HG03196 (cell line): ENCODE data around the gene UNC45A.
"Not testable (repeated sequence)": the region's sequence is repeated elsewhere in the genome, so short reads cannot be mapped to it uniquely, and the experiment has no call there.

Experiments used
- ATAC-seq: cut with Tn5 transposase; IDR thresholded peaks from one replicate; pipeline ENCODE4 v1.9.1; 2021; ENCODE audit not compliant: unreplicated experiment

Gene UNC45A, protein sequence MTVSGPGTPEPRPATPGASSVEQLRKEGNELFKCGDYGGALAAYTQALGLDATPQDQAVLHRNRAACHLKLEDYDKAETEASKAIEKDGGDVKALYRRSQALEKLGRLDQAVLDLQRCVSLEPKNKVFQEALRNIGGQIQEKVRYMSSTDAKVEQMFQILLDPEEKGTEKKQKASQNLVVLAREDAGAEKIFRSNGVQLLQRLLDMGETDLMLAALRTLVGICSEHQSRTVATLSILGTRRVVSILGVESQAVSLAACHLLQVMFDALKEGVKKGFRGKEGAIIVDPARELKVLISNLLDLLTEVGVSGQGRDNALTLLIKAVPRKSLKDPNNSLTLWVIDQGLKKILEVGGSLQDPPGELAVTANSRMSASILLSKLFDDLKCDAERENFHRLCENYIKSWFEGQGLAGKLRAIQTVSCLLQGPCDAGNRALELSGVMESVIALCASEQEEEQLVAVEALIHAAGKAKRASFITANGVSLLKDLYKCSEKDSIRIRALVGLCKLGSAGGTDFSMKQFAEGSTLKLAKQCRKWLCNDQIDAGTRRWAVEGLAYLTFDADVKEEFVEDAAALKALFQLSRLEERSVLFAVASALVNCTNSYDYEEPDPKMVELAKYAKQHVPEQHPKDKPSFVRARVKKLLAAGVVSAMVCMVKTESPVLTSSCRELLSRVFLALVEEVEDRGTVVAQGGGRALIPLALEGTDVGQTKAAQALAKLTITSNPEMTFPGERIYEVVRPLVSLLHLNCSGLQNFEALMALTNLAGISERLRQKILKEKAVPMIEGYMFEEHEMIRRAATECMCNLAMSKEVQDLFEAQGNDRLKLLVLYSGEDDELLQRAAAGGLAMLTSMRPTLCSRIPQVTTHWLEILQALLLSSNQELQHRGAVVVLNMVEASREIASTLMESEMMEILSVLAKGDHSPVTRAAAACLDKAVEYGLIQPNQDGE

DNA sequence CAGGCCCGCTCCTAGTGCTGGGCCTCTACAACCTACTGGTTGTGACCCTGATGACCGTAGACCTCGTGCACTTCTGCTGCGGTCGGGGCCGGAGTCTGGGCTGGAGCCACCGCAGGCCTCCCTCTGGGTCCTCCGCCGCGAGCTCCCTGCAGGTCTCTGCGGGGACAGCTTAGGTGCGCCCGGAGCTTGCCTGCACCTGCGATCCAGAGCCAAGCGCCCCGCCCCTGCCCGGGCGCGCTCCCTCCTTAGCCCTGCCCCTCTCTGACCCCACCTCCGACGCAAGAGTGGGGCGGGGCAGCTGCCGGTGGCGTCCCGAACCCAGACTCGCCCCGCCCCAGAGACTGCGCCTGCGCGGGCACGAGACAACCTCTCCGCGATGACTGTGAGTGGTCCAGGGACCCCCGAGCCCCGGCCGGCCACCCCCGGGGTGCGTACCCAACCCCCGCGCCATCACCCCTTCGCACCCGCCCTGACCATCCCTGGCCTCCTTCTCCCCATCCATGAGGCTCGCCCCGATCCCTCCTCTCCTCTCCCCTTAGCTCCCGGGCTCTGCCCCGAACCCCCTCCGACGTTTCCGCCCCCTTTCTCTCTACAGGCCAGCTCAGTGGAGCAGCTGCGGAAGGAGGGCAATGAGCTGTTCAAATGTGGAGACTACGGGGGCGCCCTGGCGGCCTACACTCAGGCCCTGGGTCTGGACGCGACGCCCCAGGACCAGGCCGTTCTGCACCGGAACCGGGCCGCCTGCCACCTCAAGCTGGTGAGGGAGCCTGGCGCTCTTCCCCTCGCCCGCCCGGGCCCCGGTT lies at the start of gene UNC45A:
TSS of gene UNC45A (plus strand) at position 337 of the 803 bp plus-strand sequence. CDS start at position 377, 40 bp downstream.
- peak; percentile 60 for ATAC-seq

DNA sequence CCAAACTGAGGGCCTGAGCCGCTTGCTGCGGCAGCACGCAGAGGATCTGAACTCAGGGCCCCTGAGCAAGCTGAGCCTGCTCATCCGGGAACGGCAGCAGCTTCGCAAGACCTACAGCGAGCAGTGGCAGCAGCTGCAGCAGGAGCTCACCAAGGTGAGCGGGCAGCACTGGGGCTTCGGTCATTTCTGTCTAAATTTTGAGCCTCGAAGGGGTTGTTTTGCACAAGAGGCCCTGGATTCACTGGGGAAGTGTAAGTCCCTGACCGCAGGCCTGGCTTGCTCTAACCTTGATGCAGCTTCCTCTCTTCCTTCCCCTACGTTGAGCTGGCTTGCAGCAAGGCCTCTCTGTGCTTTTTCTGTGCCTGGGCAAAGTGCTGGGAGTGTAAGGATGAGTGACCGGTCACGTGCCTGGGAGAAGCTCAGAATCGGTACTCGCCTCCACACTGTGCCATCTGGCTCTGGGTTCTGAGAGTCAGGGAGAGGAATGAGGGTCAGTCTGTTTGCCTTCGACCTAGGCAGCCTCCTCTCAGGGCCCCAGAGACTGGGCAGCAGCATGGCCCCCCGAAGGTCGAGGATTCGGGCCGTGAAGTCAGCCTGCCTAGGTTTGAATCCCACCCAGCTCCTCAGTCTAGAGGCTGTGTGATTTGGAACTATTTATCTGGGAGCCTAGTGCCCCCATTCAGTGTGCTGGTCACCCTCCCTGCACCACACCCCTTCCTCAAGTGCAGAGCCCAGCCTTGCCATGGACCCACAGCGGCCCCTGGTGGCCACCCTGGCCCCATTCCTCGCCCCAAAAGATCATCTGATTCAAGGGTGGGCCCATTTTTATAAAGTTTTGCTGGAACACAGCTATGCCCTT lies 49.4 kb upstream of the UNC45A start:
- ATAC-seq: no peak

DNA sequence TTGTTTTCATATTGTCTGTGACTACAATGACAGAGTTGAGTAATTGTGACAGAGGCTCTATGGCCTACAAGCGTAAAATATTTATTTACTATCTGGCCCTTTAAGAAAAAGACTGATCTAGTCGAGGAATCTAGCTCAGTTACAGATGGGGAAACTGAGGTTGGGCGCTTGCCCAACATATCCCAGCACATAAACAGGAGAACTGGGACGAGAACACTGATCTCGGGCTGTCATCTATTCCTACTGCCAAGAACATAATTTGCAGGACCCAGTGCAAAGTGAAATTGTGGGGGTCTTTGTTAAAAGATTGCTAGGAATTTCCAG lies 48.8 kb upstream of the UNC45A start:
- no peak for ATAC-seq

DNA sequence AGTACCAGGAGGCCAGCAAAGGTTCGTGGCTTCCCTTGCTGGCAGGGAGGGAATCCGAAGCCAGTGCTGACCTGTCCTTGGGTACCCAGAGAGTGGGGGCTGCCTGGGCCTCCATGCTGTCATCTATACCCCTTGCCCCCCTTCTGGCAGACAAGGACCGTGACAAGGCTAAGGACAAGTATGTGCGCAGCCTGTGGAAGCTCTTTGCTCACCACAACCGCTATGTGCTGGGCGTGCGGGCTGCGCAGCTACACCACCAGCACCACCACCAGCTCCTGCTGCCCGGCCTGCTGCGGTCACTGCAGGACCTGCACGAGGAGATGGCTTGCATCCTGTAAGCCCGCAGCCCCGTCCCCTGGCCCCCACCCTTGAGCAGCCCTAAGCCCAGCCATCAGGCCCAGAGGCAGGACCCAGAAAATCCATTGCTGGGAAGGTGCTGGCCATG lies 48.0 kb upstream of the UNC45A start:
- ATAC-seq: no peak

DNA sequence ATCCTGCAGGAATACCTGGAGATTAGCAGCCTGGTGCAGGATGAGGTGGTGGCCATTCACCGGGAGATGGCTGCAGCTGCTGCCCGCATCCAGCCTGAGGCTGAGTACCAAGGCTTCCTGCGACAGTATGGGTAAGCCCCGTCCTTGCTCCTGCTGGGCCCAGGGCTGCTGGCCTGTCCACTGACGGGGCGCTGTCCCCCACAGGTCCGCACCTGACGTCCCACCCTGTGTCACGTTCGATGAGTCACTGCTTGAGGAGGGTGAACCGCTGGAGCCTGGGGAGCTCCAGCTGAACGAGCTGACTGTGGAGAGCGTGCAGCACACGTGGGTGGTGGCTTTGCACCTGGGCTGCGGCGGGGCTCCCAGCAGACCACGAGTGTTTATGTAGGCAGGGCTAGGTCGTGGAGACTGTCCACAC lies 45.8 kb upstream of the UNC45A start:
- ATAC-seq: no peak

DNA sequence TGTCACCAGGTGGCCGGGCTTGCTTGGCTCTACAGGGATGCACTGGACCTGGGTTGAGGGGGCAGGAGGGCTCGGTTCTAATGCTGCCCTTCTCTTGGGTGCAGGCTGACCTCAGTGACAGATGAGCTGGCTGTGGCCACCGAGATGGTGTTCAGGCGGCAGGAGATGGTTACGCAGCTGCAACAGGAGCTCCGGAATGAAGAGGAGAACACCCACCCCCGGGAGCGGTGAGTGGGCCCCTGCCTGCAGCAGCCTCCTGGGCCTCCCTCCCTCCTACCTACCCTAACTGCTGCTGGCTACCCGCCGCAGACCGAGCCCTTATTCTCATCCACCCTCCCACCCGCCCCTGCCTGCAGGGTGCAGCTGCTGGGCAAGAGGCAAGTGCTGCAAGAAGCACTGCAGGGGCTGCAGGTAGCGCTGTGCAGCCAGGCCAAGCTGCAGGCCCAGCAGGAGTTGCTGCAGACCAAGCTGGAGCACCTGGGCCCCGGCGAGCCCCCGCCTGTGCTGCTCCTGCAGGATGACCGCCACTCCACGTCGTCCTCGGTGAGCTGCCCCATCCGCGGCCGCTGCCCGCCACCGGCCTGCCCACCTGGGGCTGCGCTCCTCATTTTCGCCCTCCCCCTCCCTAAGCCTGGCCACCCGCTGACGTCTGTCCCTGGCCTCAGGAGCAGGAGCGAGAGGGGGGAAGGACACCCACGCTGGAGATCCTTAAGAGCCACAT lies 45.2 kb upstream of the UNC45A start:
- ATAC-seq: no peak

DNA sequence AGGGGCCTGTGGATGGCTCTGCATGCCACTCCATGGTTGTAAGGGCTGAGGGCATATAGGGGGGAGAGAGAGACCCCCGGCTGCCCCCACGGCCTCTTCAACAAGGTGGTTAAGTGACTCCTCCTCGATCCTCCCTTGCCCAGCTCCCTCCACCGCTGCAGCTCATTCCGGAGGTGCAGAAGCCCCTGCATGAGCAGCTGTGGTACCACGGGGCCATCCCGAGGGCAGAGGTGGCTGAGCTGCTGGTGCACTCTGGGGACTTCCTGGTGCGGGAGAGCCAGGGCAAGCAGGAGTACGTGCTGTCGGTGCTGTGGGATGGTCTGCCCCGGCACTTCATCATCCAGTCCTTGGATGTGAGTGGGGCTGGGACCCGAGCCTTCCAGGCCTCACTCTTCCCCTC lies 44.2 kb upstream of the UNC45A start:
- ATAC-seq: no peak

DNA sequence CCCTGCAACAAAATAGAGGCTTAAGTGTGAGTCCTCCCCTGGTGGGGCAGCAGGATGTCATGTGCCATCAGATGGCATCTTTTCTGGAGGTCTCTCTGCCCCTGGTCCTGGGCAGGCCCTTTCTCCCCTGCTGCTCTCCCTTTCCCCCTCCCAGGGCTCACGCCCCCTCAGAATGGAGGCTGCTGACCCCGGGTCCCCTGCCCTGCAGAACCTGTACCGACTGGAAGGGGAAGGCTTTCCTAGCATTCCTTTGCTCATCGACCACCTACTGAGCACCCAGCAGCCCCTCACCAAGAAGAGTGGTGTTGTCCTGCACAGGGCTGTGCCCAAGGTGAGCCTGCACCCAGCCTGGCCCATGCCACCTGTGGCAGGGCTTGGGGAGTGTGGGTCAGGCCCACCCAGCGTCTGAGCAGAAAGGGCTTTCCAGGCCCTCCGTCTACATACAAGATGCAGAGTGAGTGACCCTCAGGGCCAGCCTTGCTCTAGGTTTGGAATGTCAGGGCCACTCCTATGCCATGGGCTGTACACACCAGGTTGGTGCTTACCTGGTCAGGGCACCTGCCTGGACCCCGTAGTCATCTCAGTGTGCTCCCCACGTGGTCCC lies 43.6 kb upstream of the UNC45A start:
- ATAC-seq: no peak

DNA sequence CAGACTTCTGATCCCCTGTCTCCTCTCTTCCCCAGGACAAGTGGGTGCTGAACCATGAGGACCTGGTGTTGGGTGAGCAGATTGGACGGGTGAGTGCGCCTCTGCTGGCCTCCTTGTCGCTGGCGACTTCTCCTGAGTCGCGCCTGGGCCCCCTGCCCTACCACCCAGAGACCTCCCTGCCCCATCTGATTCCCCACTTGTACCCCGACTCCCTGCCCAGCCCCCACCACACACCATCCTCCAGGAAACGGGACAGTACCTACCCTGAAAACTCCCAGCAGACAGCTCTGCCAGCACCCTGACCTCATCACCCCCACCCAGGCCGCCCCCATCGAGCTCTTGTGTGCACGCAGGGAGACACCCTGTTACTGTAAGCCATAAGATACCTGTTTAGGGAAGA lies 43.1 kb upstream of the UNC45A start:
- ATAC-seq: no peak

DNA sequence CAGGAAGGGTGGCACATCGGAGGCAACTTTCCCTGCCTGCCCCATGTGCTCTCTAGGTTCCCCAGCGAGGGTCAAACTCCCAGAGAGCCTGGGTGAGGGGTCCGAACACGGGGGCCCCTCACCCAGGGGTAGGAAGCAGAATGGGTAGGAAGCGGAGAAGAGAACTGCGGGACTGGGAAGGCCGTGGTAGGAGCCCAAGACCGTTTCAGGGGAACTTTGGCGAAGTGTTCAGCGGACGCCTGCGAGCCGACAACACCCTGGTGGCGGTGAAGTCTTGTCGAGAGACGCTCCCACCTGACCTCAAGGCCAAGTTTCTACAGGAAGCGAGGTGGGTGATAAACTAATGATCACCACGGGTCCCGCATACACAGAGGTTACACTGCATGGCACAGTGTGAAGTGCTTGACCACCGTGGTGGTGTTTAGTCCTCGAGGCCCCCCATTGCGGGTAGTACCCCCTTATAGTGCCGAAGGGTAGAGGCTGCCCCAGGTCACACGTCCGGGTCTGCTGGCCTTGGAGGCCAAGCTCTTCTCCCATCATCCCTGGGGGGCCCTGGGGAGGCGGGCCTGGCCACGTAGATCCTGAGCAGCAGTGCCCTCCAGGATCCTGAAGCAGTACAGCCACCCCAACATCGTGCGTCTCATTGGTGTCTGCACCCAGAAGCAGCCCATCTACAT lies 42.4 kb upstream of the UNC45A start:
- no peak for ATAC-seq

DNA sequence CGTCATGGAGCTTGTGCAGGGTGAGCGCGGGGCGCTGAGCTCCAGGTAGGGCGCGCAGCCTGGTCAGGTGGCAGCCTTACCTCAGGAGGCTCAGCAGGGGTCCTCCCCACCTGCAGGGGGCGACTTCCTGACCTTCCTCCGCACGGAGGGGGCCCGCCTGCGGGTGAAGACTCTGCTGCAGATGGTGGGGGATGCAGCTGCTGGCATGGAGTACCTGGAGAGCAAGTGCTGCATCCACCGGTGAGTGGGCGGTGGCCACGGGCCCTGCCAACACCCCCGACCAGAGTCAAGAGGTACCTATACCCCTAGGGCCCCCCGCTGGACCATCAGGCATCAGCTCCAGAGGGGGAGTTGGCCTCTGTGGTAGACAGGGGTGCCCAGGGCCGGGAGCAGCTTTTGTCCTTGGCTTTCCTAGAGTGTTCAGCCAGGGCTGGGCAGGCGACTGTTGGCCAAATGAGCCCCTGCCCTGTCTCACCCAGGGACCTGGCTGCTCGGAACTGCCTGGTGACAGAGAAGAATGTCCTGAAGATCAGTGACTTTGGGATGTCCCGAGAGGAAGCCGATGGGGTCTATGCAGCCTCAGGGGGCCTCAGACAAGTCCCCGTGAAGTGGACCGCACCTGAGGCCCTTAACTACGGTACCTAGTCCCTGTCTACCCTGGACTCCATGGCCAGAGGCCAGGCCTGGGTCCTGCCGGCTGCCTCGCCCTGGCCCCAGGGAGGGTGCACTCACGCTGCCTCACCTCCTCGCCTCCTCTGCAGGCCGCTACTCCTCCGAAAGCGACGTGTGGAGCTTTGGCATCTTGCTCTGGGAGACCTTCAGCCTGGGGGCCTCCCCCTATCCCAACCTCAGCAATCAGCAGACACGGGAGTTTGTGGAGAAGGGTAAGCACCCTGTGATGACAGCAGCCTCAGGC lies 41.7 kb upstream of the UNC45A start:
- ATAC-seq: no peak

DNA sequence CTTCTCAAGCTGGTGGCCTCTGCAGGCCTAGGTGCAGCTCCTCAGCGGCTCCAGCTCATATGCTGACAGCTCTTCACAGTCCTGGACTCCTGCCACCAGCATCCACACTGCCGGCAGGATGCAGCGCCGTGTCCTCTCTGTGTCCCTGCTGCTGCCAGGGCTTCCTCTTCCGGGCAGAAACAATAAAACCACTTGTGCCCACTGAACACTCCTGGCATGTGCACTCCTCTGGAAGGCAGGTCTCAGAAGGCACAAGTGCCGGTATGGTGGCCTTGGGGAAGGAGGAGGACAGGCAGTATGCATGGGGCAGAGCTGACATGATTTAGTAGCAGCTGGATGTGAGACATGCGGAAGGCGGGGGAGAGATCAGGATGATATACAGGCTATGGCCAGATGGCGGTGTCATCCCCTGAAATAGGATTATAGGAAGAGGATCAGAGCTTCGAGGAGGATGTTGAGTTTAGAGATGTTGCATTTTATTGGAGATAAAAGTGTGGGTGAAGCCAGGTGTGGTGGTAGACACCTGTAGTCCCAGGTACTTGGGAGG lies 39.4 kb upstream of the UNC45A start:
- no peak for ATAC-seq

DNA sequence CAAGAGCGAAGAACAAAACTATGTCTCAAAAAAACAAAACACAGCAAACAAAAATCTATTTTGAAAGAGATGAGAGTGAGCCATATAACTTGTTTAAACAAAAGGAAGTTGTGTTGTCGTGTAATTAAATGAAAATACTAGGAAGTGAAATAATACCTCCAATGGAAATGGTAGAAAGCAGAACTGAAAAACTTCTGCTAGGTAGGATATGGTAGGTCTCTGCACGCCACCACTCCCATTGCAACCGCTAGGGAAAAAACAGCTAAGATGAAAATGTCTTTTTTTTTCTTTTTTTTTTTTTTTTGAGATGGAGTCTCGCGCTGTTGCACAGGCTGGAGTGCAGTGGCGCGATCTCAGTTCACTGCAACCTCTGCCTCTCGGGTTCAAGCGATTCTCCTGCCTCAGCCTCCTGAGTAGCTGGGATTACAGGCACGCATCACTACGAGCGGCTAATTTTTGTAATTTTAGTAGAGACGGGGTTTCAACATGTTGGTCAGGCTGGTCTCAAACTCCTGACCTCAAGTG lies 37.9 kb upstream of the UNC45A start:
- ATAC-seq: not testable (repeated sequence)

DNA sequence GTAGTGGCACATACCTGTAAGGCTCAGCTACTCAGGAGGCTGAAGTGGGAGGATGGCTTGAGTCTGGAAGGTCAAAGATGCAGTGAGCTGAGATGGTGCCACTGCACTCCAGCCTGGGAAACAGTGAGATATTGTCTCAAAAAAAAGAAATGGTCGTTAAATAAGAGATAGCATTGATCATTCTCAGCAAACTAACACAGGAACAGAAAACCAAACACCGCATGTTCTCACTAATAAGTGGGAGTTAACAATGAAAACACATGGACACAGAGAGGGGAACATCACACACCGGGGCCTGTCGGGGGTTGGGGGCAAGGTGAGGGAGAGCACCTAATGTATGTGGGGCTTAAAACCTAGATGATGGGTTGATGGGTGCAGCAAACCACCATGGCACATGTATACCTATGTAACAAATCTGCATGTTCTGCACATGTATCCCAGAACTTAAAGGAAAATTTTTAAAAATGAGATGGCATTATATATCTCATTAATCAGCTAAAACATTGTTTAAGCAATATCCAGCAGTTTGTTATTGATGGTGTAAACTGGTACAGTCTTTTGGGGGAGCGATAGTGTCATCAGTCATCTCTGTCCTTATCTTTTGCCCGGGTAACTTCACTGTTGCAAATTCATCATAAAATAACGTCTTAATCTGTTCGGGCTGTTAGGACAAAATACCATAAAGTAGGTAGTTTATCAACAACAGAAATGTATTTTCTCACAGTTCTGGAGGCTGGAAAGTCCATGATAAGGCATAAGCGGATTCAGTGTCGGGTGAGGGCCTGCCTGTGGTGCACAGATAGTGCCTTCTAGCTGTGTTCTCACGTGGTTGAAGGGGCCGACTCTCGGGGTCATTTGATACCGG lies 33.7 kb upstream of the UNC45A start:
- no peak for ATAC-seq

DNA sequence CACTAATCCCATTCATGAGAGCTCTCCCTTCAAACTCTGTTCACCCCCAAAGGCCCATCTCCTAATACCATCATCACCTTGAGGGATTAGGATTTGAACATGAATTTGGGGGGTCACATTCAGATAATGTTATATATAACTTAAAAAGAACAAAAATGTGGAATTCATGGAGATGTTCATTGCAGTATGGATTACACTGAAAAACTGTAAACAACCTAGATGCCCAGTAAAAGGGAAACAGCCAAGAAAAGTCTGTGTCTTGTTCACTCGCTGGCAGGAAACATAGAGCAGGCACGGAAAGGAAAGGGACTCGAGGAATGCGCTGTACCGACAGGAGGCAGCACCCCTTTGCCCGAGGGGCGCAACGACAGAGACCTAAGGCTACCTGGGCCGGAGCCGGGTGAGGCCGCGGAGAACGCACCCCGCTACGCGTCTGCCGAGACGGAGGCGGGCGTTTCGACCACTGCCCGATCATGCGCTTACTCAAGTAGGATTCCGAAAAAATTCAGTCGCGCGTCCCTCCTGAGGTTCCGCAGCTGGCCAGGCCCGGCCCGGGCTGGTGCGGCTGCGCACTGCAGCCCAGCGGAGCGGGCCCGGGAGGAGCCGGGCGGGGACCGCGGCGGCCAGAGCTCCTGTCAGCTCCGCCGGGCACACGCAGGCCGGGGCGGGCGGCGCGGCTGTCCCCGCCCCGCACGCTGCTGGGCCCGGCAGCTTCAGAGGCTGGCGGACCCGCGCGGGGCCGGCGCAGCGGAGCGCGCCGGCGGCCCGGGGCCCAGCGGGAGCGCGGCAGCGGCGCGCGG lies 32.8 kb upstream of the UNC45A start:
- ATAC-seq: peak; percentile 59
